GM21737 (cell line): Measurements from ENCODE around the gene TRIM39.

Source experiments
- ATAC-seq: cut with Tn5 transposase; IDR thresholded peaks from one replicate; pipeline ENCODE4 v1.9.1; 2021; ENCODE audit warnings: mild to moderate bottlenecking, moderate library complexity; ENCODE audit not compliant: unreplicated experiment

Gene TRIM39

DNA sequence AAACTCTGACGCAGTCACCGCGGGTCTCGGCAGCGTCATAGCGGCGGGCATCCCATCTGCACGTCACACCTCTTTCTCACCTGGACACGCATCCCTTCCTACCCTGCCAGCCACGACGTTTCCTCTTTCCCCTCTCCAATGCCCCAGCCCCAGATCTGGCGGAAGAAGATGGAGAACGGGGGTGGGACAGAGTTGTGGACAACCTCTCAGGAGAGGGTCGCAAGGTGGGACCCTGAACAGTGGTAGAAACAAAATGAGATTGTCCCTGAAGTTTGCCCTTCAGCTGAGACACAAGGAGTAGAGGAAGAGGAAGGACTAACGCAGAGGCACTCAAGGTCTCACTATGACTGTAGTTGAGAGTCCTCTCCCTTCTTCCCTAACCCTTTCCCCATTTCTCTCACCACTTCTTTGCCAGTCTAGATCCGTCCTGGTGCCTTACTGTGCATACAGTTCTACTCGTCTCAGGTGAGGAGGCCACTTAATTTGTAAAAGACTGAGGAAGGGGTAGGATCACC is 562 bp downstream of the TRIM39 start:
- ATAC-seq = no peak

DNA sequence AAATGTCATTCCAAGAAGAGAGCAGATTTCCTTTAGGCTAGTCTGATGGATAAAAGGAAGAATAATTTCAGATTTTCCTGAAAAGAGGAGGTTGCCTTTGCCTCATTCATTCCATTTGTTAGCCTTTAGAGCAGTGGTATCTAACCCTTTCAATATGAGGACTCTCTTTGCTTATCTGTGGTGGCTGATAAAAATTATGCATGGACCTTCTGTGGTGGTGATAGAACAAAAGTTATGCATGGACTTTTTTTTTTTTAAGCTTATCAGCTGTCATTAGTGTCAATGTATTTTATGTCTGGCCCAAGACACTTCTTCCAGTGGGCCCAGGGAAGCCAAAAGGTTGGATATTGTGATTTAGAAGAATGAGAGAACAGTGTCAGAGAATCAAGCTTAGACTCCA is 1.7 kb downstream of the TRIM39 start:
- ATAC-seq = no peak

DNA sequence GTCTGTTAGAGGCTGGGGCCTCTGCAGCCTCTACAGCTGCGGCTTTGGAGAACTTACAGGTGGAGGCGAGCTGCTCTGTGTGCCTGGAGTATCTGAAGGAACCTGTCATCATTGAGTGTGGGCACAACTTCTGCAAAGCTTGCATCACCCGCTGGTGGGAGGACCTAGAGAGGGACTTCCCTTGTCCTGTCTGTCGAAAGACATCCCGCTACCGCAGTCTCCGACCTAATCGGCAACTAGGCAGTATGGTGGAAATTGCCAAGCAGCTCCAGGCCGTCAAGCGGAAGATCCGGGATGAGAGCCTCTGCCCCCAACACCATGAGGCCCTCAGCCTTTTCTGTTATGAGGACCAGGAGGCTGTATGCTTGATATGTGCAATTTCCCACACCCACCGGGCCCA is 2.6 kb downstream of the TRIM39 start:
- no peak for ATAC-seq

DNA sequence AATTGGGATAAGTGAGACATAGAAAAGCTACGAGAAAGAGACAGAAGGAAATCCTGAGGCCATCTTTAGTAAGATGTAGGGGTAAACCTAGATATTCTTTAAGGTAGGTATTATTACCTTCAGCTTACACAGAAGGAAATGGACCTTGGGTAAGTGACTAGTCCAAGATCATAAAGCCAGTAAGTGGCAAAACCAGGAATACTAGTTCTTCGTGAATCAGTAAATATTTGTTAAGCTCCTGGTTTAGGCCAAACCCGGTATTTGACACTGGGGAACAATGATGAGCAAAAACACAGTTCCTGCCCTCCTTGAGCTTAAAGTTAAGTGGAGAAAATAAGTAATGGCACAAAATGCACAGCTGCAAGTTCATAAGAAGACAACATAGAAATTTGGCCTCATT is 5.3 kb downstream of the TRIM39 start:
- no peak for ATAC-seq

DNA sequence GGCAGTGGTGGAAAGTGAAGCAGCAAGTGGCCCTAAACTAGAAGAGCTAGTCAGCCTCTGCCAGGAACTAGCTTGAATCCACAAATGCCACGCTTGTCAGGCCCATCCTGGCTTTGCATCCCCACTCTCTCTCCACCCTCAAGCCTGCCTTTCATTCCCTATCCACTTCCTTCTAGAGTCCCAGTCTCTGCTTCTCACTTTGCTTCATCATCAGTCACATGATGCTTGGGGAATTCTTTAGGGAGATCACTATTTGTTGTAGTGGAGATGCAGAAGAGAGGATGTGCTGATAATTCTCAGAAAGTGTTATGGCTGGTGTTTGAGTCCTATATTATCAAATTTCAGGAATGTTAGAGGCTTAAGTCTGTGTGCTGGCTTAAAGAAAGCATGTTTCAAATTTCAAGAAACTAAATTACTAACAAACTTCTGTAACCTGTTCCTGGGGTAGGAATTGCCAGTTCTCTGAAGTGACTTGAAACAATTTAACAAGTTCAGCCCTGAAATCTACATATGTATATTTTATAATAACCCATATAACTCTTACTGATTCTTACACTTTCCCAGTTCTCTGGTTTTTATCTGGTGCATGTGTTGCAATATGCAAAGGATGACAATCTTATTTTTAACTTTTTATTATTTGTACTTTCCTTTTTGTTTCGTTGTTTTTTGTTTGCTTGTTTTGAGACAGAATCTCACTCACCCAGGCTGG is 7.5 kb downstream of the TRIM39 start:
- ATAC-seq = no peak

DNA sequence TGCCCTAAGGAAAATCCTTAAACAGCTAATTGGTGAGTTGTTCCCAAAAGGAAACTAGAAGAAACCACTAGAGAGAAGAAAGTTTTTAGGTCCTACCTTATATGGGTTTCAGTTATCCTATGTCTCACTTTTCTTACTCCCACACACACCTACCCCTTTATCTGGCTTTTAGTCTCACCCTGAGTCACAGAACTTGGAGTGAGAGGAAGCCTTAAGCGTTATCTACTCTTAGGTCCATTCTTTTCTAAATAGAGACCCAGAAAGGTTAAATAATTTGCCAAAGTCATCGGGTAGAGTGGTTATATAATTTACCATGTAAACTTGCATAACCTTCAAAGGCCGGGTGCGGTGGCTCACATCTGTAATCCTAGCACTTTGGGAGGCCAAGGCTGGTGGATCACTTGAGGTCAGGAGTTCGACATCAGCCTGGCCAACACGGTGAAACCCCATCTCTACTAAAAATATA is 13.9 kb downstream of the TRIM39 start:
- ATAC-seq = no peak

DNA sequence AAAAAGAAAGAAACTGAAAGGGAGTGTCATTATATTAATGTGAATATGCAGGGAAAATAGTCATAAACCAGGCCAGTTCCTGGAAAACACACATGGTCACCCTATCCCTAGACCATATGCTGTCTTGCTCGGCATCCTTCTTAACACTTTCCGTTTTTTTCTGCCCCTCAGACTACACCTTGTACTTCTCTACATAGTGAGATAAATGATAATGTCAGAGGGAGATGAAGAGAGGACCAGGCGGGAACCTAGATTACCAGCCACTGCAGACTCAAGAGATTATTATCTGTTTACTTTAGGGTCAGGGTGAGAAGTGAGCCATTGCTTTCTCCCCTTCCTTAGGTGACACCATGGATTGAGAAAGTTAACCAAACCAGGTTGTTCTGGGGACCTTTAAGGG is 14.5 kb downstream of the TRIM39 start:
- no peak for ATAC-seq

DNA sequence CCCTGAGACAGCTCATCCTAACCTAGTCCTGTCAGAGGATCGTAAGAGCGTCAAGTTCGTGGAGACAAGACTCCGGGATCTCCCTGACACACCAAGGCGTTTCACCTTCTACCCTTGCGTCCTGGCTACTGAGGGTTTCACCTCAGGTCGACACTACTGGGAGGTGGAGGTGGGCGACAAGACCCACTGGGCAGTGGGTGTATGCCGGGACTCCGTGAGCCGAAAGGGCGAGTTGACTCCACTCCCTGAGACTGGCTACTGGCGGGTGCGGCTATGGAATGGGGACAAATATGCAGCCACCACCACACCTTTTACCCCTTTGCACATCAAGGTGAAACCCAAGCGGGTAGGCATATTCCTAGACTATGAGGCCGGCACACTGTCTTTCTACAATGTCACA is 15.0 kb downstream of the TRIM39 start:
- ATAC-seq = no peak

DNA sequence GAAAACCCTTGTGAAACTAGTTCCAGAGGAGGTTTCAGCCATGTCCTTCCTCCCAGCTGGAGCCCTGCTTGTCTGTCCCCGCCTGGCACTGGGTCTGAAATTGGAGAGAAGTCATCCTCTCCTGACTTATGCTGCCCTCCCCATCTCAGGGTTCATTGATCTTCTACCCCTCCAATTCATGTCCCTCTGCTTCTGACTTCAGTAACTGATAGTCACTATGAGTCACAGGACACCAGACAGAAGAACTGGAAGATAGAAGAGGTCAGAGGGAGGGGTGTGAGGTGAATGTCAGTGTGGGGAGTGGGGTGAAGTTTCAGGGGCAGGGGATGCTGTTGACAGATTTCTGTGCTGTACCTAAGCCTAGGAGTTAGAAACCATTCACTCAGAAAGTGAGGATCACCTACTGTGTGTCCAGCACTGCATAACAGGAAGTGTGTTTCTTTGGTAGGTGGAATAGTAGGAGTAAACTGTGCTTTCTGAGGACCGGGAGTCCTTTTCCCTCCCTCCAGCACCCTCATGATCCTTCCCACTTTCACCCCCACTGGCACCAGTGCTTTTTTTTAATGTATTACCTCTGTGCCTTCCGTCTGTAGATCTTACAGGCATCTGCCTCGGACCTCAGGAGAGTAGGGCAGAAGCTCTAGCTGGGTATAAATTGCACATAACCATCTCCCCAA is 17.6 kb downstream of the TRIM39 start:
- no peak for ATAC-seq

DNA sequence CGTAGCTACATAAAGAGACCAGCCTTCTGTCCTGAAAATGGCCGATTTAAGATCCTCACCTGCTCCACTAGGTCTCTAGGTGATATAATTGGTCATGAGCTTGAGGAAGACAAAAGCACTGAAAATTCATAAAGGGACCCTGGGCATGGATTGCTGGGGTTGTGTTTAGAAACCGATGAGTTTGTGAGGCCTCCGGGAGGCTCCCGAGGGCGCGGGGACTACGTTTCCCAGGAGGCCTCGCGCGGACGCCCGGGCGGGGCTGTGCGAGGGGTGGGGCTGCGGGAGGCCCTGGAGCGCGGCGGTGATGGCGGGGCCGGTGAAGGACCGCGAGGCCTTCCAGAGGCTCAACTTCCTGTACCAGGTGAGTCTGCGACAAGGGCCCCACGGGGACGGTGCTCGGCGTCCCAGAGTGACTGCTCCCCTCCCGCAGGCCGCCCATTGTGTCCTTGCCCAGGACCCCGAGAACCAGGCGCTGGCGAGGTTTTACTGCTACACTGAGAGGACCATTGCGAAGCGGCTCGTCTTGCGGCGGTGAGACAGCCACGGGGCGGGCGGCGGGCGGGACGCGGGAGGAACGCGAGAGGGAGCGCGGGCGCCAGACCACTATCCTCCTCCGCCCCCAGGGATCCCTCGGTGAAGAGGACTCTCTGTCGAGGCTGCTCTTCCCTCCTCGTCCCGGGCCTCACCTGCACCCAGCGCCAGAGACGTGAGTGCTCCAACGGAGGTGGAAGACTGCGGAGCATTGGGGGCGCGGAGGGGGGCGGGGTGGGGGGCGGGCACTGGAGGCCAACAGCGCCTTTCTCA is 18.3 kb downstream of the TRIM39 start, which contains the start of gene RPP21:
Gene RPP21 (plus strand): TSS at position 289 of the 804 bp plus-strand sequence. CDS start 16 bp downstream, at position 305.
- ATAC-seq = peak; percentile 95

DNA sequence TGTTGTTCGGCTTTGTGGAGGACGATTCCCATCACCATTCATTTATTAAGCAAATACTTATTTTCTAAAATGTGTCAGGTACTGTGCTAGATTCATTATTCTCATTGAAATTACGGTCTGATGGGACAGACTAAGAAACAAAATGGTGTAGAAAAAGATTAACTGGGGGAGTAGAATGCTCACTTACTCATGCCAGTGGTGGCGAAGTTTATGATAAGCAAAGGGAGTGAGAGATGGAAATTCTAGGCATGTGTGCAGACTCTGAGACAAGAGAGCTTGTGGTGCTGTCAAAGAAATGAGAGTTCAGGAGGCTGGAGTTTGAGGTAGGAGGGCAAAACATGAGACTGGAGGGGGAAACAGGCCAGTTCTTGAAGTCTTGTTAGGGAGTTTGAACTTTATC is 19.1 kb downstream of the TRIM39 start:
- no peak for ATAC-seq

DNA sequence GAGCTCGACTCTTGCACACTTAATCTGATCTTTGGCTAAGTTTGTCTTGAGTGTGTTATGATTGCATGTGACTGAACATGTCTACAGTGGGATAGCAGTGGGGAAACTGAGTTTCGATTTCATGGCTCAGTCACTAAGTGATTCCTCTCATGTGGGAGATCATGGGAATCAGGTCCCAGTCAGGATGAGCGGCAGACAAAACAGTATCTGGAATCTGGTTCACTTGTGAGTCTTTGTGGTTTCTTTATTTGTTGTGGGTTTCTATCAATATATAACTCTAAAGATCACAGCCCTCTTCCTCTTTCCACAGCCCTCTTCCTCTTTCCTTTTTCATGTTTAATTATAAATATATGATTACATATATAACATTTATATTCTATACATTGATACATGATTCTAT is 22.2 kb downstream of the TRIM39 start:
- no peak for ATAC-seq

DNA sequence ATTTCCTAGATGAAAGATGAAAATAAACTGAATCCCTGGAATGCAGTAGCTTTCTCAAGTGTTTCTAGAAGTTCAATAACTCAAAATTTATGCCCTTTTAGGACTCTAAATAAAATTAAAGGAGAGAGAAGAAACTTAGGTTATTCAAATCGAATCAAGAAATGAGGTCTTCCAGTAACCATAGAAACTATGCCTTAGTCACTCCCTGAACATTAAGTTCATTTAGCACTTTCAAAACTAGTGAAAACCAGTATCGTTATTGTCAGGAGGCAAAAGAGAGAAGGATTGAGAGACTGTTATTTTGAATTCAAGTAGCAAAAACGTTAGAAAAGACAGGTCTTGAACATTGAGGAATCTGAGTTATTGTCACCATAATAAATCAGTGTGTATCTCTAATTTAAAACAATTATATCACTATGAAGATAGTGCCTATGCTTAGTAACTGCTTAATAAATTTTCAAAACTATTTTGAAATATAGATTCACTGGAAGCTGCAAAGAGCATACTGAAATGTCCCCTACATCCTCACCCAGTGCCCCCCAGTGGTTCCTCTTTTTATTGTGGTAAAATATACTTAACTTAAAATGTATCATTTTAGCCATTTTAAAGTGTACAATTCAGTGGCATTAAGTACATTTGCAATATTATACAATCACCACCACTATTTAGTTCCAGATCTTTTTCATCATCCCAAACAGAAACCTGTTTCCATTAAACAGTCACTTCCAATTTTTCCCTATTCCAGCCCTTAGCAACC is 22.9 kb downstream of the TRIM39 start:
- no peak for ATAC-seq

DNA sequence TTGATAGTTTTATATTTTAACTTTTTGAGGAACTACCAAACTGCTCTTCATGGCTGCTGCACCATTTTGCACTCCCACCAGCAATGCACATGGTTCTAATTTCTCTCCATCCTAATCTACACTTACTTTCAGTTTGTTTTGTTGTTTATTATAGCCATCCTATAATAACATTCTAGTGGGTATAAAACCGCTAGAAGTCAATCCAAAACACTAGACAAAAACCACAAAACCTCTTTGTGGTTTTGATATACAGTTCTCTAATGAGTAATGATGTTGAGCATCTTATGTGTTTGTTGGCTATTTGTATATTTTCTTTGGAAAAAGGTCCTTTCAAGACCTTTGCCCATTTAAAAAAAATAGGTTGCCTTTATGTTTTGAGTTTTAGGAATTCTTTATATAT is 23.8 kb downstream of the TRIM39 start:
- ATAC-seq = no peak

DNA sequence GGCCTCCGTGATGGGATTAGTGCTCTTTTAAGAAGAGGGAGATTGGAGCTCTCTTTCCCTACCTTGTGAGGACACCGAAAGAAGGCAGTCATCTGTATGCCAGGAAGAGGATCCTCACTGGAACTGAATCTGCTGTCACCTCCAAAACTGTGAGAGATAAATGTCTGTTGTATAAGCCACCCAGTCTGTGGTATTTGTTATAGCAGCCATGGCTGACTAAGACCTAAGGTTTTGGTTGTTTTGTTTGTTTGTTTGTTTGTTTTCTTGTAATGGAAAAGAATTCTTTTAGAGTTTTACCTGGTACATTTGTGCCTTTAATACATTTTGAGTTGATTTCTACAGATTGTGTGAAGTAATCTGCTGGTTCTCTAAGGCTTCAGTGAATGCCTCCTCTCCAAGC is 25.8 kb downstream of the TRIM39 start:
- no peak for ATAC-seq

DNA sequence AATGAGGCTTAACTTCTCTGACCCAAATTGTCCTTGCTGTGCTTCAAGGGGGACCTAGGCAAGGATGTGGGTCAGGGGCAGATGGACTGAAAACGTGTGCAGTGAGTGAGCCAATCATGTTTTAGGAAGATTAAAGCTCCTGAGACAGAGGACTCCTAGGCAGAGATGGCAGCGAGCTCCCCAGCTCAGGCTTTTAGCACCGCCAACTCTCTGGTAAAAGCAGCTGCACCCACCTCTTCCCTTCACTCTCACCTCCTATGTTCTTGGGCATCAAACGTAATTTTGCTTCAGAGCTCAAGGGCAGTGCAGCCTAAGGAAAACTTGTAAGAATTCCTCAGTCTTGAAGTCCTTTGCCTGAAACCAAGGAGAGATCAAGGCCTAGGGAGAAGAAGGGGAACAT is 28.6 kb downstream of the TRIM39 start:
- no peak for ATAC-seq

DNA sequence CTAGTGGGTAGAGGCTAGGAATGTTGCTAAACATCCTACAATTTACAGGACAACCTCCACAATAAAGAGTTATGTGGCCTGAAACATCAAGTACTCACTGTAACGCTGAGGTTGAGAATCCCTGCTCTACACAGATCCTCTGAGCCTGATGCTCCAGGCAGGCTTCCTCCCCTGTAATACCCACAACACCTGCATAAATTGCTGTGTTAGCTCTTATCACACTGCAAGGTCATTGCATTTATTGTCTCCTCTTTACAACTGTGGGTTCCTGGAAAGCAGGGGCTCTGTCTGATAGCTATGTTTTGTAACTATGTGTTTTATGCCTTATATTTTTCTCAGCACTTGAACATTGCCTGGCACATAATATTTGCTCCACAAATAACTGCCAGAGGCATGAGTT is 29.8 kb downstream of the TRIM39 start:
- ATAC-seq = no peak

DNA sequence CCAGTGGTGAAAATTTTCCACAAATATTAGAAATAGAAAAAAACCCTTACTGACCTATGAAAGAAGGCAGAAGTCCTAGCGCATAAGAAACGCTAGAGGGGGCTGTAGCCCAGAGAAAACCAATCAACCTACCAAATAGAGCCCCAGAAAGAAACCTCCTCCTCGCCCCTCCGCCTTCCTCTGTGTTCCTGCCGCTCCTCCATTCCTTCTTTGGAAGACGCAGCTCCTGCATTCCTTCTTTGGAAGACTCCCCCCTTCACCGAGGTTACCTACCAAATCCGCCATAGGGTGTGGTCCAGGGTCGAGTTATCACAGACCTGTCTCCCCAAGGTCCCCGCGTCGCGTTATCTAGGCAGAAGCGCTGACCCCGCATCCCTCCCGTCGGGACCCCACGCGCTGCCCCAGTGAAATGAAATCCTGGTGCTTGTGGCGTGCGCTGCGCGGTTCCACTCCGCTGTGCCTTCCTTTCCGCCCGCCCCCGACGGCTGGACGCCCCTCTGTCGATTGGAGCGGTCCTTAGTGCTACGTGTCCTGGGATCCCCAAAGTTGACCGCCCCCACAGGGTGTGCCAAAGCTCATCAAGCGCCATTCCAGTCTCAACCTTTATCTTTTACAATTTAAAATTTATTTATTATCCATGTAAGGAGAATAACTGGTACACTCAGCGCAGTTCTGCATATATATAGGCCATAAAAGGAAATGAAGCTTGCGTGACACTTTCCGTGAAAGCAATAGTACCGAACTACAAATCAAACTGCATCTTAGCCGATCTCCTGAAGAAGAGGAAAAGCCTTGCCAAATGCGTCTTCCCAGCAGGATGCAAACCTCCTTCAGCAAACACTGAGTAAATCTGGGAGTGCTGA is 31.2 kb downstream of the TRIM39 start:
- ATAC-seq = no peak

DNA sequence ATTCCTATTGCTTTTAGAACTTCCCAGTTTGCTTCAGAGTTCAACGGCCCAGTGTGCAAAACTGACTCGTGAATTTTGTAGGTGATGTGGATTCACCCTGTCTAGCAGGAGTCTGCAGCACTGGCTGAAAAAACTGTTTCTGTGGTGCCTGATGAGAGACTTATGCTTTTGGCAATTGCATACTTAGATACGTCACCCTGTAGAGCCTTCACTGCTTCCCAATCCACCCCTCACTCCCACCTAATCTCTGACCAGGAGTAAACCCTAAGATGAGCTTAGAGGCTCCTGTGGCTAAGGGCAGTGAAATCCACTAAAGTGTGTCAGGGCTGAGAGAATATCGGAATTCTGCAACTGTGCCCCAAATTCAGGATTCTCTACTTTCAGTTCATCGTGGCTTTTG is 32.5 kb downstream of the TRIM39 start:
- no peak for ATAC-seq

DNA sequence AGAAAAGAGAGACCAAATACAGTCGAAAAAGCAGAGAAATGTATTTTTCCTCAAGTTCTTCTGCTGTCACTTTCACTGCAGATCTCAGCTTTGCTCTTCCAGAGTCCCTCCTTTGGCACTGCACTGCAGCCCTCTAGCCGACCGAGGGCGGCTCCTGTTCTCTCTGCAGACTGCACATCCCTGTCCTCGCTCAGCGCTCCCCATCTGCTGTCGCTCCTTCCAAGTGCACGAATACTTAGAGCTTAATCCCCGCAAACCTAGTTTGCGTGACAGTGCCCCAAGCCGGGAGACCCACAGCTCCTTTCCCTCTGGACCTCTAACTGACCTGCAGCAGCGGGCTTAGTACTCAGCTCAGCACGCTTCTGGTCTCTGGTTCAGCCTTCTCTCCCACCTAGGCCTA is 33.4 kb downstream of the TRIM39 start:
- no peak for ATAC-seq
